ENCODE results near the gene SAAL1.
"Not testable (repeated sequence)": the region's sequence is repeated elsewhere in the genome, so short reads cannot be mapped to it uniquely, and the experiment has no call there.

Gene SAAL1, protein sequence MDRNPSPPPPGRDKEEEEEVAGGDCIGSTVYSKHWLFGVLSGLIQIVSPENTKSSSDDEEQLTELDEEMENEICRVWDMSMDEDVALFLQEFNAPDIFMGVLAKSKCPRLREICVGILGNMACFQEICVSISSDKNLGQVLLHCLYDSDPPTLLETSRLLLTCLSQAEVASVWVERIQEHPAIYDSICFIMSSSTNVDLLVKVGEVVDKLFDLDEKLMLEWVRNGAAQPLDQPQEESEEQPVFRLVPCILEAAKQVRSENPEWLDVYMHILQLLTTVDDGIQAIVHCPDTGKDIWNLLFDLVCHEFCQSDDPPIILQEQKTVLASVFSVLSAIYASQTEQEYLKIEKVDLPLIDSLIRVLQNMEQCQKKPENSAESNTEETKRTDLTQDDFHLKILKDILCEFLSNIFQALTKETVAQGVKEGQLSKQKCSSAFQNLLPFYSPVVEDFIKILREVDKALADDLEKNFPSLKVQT

GRCh38 chr11:18105802-18106574, at the start of gene SAAL1:
TSS of gene SAAL1 (minus strand) at chr11:18106082. CDS start at chr11:18106041, 41 bp downstream.
- DNase-seq: peak; percentile 90

- DNase-seq: no peak
Observed at GRCh38 chr11:18151581-18151980, 45.7 kb upstream of the SAAL1 start.

GRCh38 chr11:18145837-18146236, 40.0 kb upstream of the SAAL1 start:
- DNase-seq: no peak

GRCh38 chr11:18145025-18145424, 39.1 kb upstream of the SAAL1 start:
- DNase-seq: no peak

DNA sequence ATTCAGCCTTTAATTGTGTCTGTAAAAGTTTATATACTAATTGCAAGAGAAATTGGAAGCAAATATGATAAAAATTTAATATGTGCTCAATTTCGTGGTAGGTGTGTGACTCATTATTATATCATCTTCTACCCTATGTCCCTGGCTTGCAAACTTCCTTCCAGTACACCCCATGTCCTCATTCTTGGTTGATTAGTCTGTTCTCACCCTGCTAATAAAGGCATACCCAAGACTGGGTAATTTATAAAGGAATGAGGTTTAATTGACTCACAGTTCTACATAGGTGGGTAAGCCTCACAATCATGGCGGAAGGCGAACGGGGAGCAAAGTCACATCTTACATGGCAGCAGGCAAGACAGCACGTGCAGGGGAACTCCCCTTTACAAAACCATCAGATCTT, 38.4 kb upstream of the SAAL1 start:
- no peak for DNase-seq

GRCh38 chr11:18140145-18140544, 34.3 kb upstream of the SAAL1 start:
- no peak for DNase-seq

DNA sequence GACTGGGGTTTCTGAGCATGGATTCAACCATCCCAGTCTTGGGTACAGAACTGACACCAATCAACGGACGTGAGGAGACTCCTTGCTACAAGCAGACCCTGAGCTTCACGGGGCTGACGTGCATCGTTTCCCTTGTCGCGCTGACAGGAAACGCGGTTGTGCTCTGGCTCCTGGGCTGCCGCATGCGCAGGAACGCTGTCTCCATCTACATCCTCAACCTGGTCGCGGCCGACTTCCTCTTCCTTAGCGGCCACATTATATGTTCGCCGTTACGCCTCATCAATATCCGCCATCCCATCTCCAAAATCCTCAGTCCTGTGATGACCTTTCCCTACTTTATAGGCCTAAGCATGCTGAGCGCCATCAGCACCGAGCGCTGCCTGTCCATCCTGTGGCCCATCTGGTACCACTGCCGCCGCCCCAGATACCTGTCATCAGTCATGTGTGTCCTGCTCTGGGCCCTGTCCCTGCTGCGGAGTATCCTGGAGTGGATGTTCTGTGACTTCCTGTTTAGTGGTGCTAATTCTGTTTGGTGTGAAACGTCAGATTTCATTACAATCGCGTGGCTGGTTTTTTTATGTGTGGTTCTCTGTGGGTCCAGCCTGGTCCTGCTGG, 31.4 kb upstream of the SAAL1 start:
- DNase-seq: no peak

DNA sequence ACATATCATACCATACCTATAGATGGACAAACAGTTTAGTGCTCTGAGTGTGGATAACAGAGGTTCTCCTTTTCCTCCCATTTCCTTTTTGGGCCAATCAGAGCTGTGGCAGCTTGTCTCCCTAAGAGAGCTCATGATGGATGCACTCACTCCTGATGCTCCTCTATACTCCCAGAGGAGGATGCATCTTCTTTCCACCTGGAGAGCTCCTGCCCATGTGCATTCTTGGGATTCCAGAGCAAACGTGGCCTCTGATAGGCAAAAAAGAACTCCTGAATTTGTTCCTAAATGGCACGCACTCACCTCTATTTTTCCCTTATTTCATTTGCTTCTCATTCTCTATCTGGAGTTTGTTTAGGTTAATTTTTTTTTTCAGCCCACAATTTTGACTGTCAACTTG, 29.4 kb upstream of the SAAL1 start:
- no peak for DNase-seq

DNA sequence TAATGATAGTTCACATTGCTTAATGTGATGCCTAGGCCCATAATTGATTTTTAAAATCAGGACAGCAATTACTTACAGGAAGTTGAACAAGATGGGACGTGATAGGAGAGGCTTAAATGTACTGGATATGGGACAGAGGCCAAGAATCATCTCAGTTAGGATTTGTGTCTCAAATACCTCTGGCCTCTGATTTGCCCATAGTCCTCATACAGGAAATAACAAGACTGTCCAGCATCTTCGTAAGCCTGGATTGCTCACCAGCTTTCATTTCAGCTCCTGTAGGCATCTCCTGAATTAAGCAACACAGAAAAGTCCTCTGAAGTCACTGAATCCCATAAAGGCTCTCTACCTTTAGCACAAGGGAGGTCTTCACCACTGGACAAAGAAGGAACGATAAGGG, 26.5 kb upstream of the SAAL1 start, which contains the start of gene MRGPRX3:
Gene MRGPRX3 (plus strand): TSS at position 231 of the 400 bp plus-strand sequence. CDS start 4,632 bp downstream, outside the sequence.
- no peak for DNase-seq

GRCh38 chr11:18131115-18131514, 25.2 kb upstream of the SAAL1 start:
- DNase-seq: not testable (repeated sequence)

DNA sequence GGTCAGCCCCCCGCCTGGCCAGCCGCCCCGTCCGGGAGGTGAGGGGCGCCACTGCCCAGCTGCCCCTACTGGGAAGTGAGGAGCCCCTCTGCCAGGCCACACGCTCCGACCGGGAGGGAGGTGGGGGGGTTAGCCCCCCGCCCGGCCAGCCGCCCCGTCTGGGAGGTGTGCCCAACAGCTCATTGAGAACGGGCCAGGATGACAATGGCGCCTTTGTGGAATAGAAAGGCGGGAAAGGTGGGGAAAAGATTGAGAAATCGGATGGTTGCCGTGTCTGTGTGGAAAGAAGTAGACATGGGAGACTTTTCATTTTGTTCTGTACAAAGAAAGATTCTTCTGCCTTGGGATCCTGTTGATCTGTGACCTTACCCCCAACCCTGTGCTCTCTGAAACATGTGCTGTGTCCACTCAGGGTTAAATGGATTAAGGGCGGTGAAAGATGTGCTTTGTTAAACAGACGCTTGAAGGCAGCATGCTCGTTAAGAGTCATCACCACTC, 15.5 kb upstream of the SAAL1 start:
- DNase-seq: not testable (repeated sequence)

GRCh38 chr11:18115360-18116127, 9.7 kb upstream of the SAAL1 start:
- DNase-seq: peak; percentile 77

- DNase-seq: no peak
Observed at GRCh38 chr11:18111005-18111404, 5.1 kb upstream of the SAAL1 start.

- DNase-seq: no peak
Observed at GRCh38 chr11:18108254-18108653, 2.4 kb upstream of the SAAL1 start.

GRCh38 chr11:18106688-18107087, 806 bp upstream of the SAAL1 start:
- no peak for DNase-seq

DNA sequence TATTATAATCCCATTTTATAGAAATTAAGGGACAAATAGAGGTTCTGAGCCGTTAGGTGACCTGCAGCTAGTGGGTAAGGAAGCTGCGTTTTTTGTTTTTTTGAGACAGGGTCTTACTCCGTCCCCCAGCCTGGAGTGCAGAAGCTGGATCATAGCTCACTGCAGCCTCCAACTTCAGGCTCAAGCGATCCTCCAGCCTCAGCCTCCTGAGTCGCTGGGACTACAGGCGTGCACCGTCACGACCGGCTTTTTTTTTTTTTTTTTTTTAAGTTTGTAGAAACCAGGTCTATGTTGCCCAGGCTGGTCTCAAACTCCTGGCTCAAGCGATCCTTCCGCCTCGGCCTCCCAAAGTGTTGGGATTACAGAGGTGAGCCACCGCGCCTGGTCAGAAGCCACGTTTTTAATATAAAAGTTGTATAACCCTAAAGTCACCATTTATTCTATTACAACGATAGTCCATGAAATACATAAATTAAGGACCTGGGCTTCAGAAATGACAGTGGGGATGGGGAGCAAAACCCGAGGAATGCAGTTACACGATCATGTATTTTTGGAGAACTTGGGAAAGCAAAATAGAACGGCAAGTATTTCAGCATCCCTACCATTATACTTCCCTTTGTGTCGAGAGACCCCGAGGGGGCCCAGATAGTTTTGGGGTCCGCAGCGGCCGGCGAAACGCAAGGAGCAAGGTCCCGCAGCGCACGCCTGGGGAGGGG, 638 bp downstream of the SAAL1 start:
- DNase-seq: no peak

DNA sequence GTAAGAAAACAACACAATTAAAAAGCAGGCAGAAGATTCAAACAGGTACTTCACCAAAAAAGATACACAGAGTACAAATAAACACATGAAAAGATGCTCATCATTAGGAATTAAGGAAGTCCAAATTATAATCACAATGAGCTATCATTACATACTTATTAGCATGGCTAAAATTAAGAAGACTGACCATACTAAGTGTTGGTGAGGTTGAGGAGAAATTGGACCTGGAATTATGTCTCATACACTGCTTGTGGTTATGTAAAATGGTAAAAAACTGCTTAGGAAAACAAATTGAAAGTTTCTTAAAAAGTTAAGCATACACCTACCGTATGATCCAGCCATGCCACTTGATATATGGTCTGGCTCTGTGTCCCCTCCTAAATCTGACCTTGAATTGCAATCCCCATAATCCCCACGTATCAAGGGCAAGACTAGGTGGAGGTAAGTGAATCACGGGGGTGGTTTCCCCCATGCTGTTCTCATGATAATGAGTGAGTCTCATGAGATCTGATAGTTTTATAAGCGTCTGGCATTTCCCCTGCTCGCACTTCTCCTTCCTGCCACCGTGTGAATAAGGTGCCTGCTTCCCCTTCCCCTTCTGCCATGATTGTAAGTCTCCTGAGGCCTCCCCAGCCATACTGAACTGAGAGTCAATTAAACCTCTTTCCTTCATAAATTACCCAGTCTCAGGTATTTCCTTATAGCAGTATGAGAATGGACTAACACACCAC, 4.8 kb downstream of the SAAL1 start:
- no peak for DNase-seq

GRCh38 chr11:18093959-18094358, 11.9 kb downstream of the SAAL1 start:
- DNase-seq: no peak

DNA sequence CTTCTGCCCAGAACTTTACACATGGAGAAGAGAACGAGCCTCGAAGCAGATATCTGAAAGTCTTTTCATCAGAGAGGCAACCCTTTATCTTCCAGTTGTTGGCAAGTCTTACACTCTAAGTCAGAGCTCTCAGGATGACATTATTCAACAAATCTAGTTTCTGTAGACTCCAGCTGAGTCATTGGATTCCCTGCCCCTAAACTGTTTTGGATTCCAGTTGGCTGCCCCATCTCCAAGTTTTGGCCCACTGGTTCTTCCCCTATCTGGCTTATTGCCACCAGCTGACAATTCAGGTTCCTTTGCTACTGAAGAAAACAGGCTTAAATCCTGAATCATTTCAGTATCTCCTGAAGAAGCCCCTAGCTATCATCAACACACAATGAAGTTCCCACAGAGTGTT, 14.2 kb downstream of the SAAL1 start:
- DNase-seq: no peak

GRCh38 chr11:18088966-18089365, 16.9 kb downstream of the SAAL1 start:
- DNase-seq: no peak

DNA sequence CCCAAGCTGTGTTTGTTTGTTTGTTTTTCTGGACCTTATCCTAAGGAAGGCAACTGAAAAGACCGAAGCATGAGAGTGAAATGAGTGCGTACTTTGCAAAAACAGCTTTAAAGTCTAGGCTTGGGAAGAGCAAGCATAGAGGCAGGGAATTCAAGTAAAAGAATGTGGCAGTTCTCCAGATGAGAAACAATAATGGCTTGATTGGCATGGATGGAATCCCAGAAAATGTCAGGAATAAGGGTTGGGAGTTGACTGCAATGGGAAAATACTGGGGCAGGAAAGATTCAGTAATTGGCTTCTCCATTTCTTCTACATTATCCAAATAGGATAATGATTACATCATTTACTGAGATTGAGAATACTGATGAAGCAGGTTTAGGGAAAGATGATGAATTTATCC, 17.5 kb downstream of the SAAL1 start:
- no peak for DNase-seq

All from NCI-H345 (cell line).